Measurements from ENCODE around the gene STAT1.

The STAT1 gene

DNA sequence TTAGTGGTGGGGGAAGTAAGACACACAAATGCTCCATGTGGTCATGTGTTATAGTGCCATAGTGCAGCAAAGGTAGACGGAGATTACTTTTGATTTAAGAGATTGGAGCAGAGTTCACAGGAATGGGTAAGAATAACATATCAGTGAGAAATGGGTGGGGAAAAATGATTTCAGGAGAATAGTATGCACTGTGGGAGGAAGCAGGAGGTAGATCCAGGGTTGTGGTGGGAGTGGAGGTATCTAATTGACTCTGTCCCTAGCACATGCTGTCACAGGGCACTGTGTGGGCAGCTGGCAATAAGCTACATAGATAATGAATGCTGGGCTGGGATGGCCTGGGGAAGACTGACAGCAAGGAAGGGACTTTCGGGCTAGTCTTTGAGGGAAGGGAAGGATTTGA lies 65.3 kb downstream of the STAT1 start:
- DNase-seq, result no peak

DNA sequence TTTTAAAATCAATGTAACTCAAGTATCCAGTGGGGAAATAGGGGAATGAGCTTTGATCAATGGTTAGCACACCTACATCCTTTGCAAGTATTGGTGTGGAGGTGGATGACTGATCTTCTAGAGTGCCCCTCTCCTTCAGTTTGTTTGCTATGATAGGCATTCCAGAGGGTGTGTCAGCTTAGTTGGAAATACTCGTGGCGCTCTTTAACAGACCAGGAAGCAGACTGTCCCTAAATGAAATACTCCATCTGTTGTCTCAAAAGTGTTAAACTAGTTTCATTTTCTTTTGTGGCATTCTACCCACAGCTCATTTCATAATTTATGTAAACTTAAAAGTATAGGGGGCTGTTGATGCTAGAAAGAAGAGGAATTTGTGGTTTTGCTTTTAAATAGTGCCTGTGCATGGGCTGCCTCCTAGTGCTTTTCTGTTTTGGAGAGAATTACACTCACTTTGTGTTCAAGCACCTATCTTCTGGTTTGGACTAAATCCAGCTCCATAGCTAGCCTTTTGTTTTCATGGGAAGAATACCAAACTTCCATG lies 66.2 kb downstream of the STAT1 start:
- no peak for DNase-seq

DNA sequence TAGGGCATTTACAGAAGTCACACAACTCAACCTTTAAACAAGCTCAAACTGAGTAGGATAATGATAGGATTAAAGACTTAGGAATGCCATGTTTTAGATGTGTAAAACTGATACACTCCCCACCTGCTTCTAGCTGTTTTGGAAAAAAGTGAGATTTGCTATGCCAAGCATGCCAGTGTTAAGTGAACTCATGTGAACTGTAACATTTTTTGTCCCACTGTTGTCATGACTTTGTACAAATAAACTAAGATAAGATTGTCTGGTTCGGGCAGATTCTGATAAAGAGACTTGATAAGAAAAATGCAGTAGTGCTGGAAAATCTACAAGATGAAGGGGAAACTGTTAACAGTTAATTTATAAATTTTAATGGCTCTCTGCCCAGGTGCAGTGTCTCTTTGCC lies 66.8 kb downstream of the STAT1 start:
- no peak for DNase-seq

DNA sequence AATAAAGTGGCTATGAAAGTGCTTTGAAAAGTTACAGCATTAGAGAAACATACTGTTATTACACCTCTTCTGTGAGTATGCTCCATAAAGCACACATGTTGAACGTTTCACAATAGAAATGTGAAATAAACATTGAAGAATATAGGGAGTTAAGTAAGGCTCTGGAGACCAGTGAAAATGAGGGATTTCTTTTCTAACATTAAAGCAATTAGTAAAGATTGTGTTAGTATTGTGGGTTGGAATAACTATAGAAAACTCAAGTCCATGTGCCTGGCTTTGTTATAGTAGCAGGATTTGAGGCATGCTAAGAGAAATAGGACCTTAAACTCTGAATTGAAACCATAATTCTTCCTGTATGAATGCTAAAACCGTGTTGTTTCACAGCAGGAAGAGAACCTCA lies 70.3 kb downstream of the STAT1 start:
- DNase-seq, result no peak

DNA sequence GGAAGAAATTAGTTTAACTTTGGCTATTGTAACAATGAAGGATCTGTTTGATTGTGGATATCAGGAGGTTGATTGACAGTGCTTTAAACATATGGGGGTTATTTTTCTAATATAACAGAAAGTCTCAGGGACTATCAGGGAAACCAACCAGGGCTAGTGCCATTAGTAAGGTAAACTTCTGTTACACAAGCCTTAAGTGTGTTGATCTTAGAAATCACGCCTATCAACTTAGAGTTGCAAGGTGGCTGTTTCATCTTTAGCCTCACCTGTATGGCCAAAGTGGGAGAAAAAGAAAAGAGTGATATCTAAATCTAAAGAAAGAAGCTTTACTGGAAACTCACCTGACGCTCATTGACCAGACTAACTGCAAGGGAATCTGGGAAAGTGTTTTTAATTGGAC lies 71.3 kb downstream of the STAT1 start:
- no peak for DNase-seq

DNA sequence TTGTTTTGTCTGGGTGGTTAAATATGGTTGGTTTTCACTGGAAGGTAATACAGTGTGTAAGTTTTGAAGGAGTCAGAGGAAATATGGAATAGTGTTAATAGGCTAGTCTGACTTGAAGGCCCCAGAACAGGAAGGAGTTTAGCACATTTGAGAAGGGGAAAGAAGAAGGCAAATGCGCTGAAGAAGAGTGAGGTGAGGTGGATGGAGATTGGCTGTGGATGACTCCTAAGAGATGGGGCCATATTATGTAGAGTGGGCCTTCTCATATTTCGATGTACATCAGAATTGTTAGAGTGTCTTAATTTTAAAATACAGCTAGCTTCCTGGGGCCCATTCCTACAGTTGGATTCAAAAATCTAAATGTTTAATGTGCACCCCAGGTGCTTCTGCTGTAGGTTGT lies 72.4 kb downstream of the STAT1 start:
- DNase-seq, result no peak

DNA sequence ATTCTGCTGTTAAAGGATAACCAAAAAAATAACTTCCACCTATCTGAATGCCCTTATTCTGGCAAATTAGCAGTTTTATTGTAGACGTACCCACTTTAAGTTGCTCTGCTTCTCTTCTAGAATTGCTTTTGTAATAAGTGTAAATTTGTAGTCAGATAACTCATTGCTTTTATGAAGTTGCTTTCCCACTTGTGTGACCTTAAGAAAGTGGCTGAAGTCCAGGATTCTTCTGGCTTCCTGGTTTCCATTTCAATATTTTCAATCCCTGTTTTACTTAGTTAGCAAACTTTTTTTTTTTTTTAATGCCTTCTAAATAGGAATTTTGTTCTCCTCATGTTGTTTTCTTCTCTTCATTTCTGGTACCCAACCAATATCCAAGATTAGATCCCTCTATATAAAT lies 73.5 kb downstream of the STAT1 start:
- no peak for DNase-seq

DNA sequence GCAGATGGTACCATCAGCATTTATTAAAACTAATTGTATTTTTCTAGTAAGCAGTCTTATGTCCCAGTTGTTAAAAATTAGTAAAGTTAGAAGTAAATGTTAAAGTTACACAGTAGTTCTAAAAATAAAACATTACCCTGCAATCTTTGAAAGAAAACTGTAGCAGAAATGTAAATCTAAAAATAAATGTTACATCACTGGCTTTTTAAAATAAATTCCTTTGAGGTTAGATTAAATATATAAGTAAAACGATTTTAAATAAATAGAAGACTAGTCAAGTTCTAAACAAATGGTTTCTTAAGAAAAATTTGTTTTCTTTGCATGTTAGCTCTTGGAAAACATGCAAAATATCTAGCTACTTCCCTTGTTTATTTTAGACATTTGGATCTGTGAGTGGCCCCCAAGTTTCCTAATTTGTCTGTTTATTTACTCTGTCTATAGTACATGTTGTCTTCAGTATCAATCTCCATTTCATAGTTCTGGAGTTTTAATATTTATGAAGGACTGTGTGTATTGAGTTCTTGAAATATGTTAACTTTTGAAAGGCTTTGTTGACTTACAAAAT lies 75.1 kb downstream of the STAT1 start:
- DNase-seq, result no peak

DNA sequence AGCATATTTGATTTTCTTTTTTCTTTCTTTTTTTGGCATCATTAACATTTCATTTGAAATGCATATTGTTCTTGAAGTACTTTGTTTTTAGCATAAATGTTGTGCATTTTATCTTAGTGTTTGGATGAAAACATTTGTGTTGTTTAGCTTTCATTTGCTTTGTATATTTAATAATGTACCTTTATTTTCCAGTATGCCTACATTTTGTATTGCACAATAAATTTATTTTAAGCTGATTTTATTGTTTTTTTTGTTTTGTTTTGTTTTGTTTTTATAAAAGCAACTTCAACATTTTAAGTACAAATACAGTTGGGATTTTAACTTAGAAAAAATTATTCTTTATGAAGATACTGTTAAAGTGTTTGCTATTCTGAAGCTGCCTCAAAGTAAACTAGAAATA lies 78.9 kb downstream of the STAT1 start:
- DNase-seq, result no peak

DNA sequence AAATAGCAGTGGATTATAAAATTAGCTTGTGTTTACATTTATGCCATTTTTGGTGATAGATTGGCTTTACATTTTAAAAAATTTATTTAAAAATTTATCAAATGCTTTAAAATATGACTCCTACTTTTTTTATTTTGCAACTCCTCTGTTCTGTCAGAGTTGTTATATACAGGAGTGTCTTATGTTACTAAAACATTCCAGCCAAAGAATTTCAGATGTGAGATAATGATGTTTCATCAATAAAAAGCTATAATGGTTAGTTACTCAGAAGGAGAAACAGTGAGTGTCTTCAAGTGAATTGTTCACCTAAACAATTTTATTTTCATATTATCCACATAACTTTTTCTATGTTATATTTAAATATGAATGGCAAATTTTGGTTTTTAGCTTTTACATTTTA lies 80.6 kb downstream of the STAT1 start:
- DNase-seq, result no peak

DNA sequence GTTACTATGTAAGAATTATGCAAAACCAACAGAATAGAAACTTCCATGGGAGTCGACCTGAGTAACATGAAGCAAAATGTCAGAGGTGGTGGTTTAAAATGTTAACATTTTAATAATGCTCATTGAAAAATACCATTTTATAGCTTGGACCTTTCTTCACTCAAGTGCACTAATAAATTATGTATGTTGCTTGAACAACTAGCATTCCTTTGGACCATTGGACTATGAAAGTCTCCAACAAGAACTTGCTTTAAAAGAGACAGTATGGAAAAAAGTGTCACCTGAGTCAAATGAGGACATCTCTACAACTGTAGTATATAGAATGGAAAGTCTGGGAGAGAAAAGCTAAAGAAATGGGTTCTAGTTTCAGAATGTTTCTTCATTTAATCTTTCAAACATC lies 81.5 kb downstream of the STAT1 start:
- no peak for DNase-seq

DNA sequence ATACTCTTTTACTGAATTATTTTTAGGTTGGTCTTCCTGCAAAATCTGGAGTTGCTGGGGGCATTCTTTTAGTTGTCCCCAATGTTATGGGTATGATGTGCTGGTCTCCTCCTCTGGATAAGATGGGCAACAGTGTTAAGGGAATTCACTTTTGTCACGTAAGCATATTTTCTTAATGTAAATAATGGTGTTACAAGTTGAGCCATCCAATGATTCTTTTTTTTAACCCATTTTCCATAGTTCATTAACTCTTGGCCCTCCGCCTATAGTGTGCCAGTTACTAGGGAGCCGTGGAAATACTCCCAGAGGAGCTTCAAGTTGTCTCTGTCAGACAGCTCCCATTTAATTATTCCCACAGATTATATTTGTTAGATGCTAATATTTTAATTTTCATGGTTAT lies 83.6 kb downstream of the STAT1 start:
- no peak for DNase-seq

DNA sequence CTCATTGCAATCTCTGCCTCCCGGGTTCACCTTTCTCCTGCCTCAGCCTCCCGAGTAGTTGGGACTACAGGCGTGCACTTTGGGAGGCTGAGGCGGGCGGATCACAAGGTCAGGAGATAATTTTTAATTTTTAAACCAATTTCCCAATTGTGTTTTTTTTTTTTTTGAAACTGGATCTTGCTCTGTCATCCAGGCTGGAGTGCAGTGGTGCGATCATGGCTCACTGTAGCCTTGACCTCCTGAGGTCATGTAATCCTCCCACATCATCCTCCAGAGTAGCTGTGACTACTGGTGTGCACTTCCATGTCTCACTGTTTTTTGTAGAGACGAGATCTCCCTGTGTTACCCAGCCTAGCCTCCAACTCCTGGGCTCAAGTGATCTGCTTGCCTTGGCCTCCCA lies 84.1 kb downstream of the STAT1 start:
- no peak for DNase-seq

DNA sequence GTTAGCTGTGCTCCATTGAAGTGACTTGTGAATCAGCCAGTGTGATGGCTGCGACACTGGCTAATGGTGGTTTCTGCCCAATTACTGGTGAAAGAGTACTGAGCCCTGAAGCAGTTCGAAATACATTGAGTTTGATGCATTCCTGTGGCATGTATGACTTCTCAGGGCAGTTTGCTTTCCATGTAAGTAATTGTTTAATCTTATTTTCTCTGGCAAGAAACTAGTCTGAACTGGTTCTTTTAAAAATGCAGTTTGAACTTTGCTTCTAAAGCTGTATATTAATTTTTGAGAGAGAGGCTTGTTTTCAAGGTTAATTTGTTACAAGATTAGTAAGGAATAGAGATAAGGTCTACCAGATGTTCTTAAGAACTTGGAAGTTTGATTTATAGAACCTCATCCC lies 86.7 kb downstream of the STAT1 start:
- DNase-seq, result no peak

DNA sequence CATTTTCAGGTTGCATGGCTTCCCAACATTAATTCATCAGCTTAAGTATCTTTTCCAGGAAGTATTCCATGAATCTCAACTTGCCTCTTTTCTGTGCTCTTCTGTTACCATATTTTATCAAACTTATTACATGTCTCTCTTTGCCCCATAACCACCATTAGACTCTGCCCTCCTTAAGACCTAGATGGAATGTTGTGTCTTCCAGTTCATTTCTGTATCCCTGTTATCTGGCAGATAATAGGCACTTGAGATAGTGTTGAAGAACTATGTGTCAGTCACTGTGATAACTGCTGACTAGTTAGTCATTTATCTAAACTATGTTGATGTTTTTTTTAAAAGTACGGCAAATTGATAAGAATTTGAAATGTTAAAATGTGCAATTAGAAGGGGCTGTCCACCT lies 91.6 kb downstream of the STAT1 start:
- no peak for DNase-seq

DNA sequence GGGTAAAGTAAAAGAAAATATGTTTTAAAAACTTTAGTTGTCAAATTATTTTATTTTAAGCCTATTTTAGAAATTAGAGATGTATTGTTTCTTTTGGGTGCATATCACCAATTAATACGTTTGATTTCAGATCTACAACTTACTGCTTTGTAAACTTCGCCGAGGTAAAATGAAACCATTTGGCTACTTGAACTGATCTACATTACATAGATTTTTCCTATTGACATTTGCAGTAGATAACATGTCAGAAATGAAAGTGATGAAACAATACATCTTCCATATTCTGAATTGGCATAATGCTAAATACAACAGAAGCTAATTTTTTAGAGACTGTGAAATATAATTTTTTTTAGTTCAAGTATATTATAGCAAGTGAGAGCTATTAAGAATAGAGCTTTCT lies 93.9 kb downstream of the STAT1 start:
- DNase-seq, result no peak

Data from CD4-positive, alpha-beta T cell treated with Interleukin-15 for 1 hour (primary cell).